Retinal pigment epithelial cell (primary cell): ENCODE data around the gene ANKRD65.
A peak's percentile ranks its signal among the peaks of the same experiment; 100 is the strongest.

Experiments
- DNase-seq: peaks from one replicate; pipeline ENCODE4 v3.0.0-alpha.2; 2010; ENCODE audit warnings: low read depth
- H3K4me3 ChIP-seq: 2 replicates; pipeline ENCODE4 v1.5.1; 2011; ENCODE audit warnings: mild to moderate bottlenecking, low read length, control low read depth, moderate library complexity
- TF ChIP-seq, protein P1 (sequence below): conservative IDR thresholded peaks from 2 replicates; pipeline ENCODE4 v1.5.1; 2011; ENCODE audit warnings: low read depth, low read length, control low read depth, inconsistent platforms

Gene ANKRD65

DNA sequence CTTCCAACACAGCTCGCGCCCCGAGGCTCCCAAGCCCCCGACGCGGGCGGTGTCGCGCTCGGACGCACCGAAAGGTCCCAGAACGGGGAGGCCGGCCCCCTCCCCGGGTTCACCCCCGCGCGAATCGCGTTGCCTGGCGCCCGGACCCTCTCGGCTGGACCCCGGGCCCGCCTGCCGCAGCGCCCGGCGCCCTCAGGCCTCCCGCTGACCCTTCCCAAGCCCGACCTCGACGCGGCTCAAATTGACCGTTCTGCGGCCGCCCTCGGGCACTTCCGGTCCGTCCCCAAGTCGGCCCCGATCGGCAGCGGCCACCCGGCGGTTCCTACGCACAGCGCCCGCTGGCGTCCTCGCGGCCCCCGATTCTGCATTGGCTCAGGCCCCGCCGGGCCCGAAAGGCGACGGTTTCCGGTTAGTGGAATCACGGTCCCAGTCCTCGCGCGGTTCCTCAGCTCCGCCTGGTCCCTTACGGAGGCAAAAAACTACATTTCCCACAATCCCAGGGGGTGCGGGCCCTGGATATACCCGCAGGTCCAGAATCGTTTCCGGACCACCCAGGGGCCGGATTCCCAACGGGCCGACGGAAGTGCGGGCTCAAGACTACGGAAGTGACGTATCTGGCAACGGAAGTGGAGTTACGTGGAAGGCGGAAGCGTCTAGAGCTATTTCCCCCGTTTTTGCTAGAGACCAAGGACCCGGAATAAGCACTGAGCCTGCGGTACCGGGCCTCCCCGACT, 46.0 kb downstream of the ANKRD65 start, which contains the start of gene AURKAIP1:
AURKAIP1 (minus strand) TSS at position 279 of the 734 bp plus-strand sequence. CDS start 451 bp downstream, outside the sequence.
- TF ChIP-seq, protein P1, sequence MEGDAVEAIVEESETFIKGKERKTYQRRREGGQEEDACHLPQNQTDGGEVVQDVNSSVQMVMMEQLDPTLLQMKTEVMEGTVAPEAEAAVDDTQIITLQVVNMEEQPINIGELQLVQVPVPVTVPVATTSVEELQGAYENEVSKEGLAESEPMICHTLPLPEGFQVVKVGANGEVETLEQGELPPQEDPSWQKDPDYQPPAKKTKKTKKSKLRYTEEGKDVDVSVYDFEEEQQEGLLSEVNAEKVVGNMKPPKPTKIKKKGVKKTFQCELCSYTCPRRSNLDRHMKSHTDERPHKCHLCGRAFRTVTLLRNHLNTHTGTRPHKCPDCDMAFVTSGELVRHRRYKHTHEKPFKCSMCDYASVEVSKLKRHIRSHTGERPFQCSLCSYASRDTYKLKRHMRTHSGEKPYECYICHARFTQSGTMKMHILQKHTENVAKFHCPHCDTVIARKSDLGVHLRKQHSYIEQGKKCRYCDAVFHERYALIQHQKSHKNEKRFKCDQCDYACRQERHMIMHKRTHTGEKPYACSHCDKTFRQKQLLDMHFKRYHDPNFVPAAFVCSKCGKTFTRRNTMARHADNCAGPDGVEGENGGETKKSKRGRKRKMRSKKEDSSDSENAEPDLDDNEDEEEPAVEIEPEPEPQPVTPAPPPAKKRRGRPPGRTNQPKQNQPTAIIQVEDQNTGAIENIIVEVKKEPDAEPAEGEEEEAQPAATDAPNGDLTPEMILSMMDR: peak; percentile 30
- peak within 1 kb of the TSS; percentile 87 for H3K4me3 ChIP-seq
- DNase-seq: peak; percentile 98

DNA sequence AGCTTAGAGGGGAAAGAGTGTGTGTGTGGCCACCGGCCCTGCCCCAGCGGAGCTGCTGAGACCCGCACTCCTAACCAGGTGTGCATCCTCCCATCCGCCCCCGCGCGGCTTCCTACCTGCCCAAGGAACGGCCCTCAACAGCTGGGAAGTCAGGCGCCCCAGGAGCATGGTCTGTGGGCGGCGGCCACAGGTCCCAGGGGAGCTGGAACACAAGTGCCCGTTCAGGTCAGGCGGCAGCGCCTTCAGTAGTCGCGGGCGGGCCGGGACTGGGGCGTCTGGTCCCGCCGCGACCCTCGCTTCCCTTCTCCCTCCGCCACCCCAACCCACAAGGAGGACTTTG, 46.5 kb downstream of the ANKRD65 start:
- H3K4me3 ChIP-seq: peak overlapping the region; percentile 87
- no peak for DNase-seq
- TF ChIP-seq, protein P1: no peak

DNA sequence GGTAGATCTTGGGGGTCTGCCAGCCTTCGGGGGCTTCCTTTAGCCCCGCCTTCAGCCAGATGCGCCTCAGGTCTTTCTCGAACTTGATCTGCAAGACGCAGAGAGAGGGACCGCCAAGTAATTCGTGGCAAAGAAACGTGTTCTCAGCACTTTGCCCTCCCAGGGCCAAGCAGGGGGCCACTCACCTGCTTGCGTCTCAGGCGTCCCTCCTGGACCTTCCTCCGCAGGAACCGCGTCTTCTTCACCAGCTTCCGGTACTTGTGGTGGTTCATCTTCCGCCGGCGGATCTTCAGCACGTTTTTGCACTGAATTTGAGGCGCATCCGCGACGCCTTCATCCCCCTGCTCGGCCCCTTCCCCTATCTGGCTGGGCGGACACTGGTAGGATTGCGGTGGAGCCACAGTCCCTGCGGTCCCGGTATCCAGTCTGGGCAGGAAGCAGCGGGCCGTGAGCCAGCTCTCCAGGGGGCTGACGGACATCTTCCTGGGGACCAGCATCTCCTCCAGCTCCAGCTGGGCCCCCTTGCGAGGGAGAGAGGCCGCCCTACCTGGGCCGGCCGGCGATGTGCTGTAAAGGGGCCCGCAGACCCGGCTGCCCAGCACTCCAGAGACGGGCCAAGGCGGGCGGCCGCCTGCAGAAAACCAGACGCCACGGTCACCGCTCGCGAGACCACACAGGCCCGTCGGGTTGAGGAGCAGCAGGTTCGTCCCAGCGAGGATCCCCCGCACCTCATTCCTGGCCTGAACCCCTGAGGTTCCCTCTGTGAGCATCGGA, 47.1 kb downstream of the ANKRD65 start:
- no peak for DNase-seq
- H3K4me3 ChIP-seq: peak overlapping the region; percentile 87
- TF ChIP-seq, protein P1: no peak

DNA sequence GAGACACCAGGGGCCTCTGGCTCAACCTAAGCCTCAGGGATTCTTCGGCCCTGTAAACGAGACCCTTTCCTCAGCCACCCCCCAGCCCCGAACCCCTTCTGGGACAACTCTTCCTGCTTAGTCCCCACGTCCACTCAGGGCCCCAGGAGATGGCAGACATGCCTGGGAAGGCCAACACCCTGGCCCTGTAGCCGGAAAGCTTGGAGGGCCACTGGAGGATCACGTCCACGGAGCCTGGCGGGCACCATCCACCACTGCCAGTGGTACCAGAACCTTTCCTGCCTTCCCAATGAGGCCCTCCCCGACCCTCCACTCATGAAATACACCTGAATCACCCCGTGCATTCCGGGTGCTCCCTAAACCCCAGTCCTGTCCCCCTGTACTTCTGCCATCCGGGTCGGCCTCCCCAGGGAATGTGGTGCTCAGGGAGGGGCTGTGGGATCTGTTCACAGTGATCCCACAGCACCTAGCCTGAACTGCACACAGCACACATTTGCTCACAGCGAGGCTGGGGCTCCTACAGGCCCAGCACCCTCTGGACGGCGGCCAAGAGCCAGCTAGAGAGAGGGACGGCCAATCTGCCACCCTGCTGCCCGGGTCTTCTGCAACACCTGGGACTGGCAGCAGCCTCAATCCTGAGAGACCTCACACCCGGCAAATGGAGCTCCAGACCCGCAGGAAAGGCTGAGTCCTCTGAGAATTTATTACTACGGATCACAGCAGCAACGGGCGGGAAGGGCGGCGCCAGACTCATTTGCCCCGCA, 47.8 kb downstream of the ANKRD65 start:
- TF ChIP-seq, protein P1: no peak
- DNase-seq: no peak
- no peak overlapping the region for H3K4me3 ChIP-seq

DNA sequence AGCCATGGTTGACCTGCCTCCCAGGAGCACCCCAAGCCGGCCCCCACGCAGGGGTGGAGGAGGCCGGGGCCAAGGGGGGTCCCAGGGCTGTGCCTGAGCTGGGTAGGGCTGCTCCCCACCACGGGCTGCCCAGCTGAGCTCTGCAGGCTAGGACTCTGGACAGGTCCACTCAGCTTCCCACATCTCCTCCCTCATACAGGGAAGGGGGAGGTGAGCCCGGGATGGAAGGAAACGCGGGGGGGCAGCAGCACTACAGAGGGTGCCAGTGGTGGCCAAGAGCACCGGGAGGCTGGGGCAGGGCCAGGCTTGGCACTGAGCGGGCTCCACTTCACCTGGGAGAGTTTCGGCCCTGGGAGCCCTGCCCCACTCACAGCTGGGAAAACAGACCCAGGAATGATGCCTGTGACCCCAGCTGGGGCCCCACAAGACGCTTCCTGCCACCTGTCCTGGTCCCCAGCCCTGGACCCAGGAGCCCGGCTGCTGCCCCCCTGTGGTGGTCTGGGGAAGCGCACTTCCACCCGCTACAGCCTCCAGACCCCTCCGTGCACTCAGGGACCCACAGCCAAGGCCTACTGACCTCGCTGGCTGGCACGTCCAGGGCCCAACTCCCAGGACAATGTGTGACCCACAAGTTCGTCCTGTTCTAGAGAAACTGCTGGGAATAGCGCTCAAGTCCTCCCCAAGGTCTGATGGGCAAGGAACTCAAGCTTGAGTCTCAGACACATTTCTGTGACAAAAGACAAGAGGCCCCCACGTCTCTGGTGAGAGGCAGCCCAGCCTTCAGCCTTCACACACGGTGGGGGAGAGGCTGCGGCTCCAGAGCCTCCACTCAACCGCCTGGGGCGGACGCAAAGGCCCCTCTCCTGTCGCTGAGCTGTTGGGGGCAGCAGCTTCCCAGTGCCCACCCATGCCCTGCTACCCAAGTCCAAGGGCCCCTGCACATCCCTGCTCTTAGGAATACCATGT, 49.0 kb downstream of the ANKRD65 start:
- TF ChIP-seq, protein P1: peak; percentile 92
- no peak for DNase-seq
- H3K4me3 ChIP-seq: no peak overlapping the region

DNA sequence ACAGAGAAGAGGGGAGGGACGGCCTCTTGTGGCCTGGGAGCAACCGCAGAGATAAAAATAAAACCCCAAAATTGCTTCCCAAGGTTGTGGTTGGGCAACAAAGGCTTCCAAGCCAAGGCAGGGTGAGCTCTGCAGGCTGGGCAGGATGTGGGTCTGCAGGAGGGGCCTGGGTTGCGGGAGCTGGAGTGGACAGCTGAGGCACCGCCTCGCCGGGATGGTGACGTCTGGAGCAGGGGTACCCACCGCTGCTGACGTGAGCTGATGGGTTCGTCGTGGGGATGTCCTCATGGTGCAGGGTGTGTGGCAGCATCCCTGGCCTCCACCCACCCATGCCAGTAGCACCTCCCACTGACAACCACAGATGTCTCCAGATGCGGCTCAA, 49.7 kb downstream of the ANKRD65 start:
- no peak for DNase-seq
- TF ChIP-seq, protein P1: no peak
- H3K4me3 ChIP-seq: no peak overlapping the region
